Measurements from ENCODE around the gene SLC29A3. TPM values are rescaled to one million over a fixed set of nuclear protein-coding genes. Genes with fewer than 3 reads are reported as not detected.

Gene SLC29A3
- total and polyA plus RNA-seq, 2 donors: 4.8 to 8.3 TPM

- 5% methylated on average over 21 of the region's 21 CpGs for WGBS
- Histone ChIP-seq H3K4me3 (ENCODE audit: low read depth, low read length) (no peak overlapping the region), H3K27ac (ENCODE audit: low read depth) (no peak overlapping the region), H3K4me1 (ENCODE audit: insufficient read depth) (no peaks in the 10 kb centered on the region), H3K36me3 (ENCODE audit: insufficient read depth) (no peaks in the 10 kb centered on the region)
- no peak for DNase-seq (ENCODE audit: extremely low spot score)
Measured at GRCh38 chr10:71314028-71314693, 4.9 kb upstream of the SLC29A3 start.

GRCh38 chr10:71314694-71315225, 4.3 kb upstream of the SLC29A3 start:
- 63% methylated on average over 11 of the region's 11 CpGs for WGBS
- H3K4me3 ChIP-seq (ENCODE audit: low read depth, low read length): no peak overlapping the region
- no peak overlapping the region for H3K27ac ChIP-seq (ENCODE audit: low read depth)

GRCh38 chr10:71316056-71316785, 2.8 kb upstream of the SLC29A3 start:
- Histone ChIP-seq H3K27ac (ENCODE audit: low read depth) (no peak overlapping the region), H3K4me3 (ENCODE audit: low read depth, low read length) (no peak overlapping the region), H3K36me3 (ENCODE audit: insufficient read depth) (no peaks in the 10 kb centered on the region), H3K4me1 (ENCODE audit: insufficient read depth) (no peaks in the 10 kb centered on the region)
- 74% methylated on average over 3 of the region's 3 CpGs for WGBS
- DNase-seq (ENCODE audit: extremely low spot score): no peak

More at GRCh38 chr10:71314694-71315225, 4.3 kb upstream of the SLC29A3 start:
- no peak for DNase-seq (ENCODE audit: extremely low spot score)
- Histone ChIP-seq H3K4me1 (ENCODE audit: insufficient read depth) (no peaks in the 10 kb centered on the region), H3K36me3 (ENCODE audit: insufficient read depth) (no peaks in the 10 kb centered on the region)

GRCh38 chr10:71316786-71317160, 2.3 kb upstream of the SLC29A3 start:
- Histone ChIP-seq H3K36me3 (ENCODE audit: insufficient read depth) (no peaks in the 10 kb centered on the region), H3K4me3 (ENCODE audit: low read depth, low read length) (no peak overlapping the region), H3K4me1 (ENCODE audit: insufficient read depth) (no peaks in the 10 kb centered on the region), H3K27ac (ENCODE audit: low read depth) (no peak overlapping the region)
- 81% methylated on average over 6 of the region's 6 CpGs for WGBS
- DNase-seq (ENCODE audit: extremely low spot score): no peak

GRCh38 chr10:71317739-71318138, 1.3 kb upstream of the SLC29A3 start:
- 75% methylated on average over 6 of the region's 6 CpGs for WGBS

GRCh38 chr10:71319800-71320392, 837 bp downstream of the SLC29A3 start:
- H3K4me1 ChIP-seq (ENCODE audit: insufficient read depth): no peaks in the 10 kb centered on the region
- H3K36me3 ChIP-seq (ENCODE audit: insufficient read depth): no peaks in the 10 kb centered on the region
- 49% methylated on average over 8 of the region's 8 CpGs for WGBS
- DNase-seq (ENCODE audit: extremely low spot score): no peak
- H3K27ac ChIP-seq (ENCODE audit: low read depth): peak overlapping the region; percentile 38
- H3K4me3 ChIP-seq (ENCODE audit: low read depth, low read length): peak overlapping the region; percentile 65

More at GRCh38 chr10:71317739-71318138, 1.3 kb upstream of the SLC29A3 start:
- Histone ChIP-seq H3K27ac (ENCODE audit: low read depth) (no peak overlapping the region), H3K4me3 (ENCODE audit: low read depth, low read length) (no peak overlapping the region), H3K36me3 (ENCODE audit: insufficient read depth) (no peaks in the 10 kb centered on the region), H3K4me1 (ENCODE audit: insufficient read depth) (no peaks in the 10 kb centered on the region)
- no peak for DNase-seq (ENCODE audit: extremely low spot score)

- H3K4me3 ChIP-seq (ENCODE audit: low read depth, low read length): no peak overlapping the region
- peaks cover 1% of the 10 kb centered on the region for H3K36me3 ChIP-seq (ENCODE audit: insufficient read depth)
- H3K4me1 ChIP-seq (ENCODE audit: insufficient read depth): no peaks in the 10 kb centered on the region
- 85% methylated on average over 5 of the region's 5 CpGs for WGBS
- no peak overlapping the region for H3K27ac ChIP-seq (ENCODE audit: low read depth)
- DNase-seq (ENCODE audit: extremely low spot score): no peak
Measured at GRCh38 chr10:71320592-71320991, 1.5 kb downstream of the SLC29A3 start.

- H3K4me1 ChIP-seq (ENCODE audit: insufficient read depth): no peaks in the 10 kb centered on the region
- DNase-seq (ENCODE audit: extremely low spot score): no peak
- peaks cover 2% of the 10 kb centered on the region for H3K36me3 ChIP-seq (ENCODE audit: insufficient read depth)
- WGBS: 98% methylated on average over 1 of the region's 1 CpG
- no peak overlapping the region for H3K4me3 ChIP-seq (ENCODE audit: low read depth, low read length)
- H3K27ac ChIP-seq (ENCODE audit: low read depth): no peak overlapping the region
Measured at GRCh38 chr10:71321386-71321785, 2.3 kb downstream of the SLC29A3 start.

- no peak overlapping the region for H3K27ac ChIP-seq (ENCODE audit: low read depth)
- no peak overlapping the region for H3K4me3 ChIP-seq (ENCODE audit: low read depth, low read length)
- no peaks in the 10 kb centered on the region for H3K4me1 ChIP-seq (ENCODE audit: insufficient read depth)
- WGBS: 81% methylated on average over 4 of the region's 4 CpGs
- DNase-seq (ENCODE audit: extremely low spot score): no peak
- peaks cover 4% of the 10 kb centered on the region for H3K36me3 ChIP-seq (ENCODE audit: insufficient read depth)
Measured at GRCh38 chr10:71323407-71323806, 4.3 kb downstream of the SLC29A3 start.

GRCh38 chr10:71324743-71325142, 5.7 kb downstream of the SLC29A3 start:
- no peak overlapping the region for H3K4me3 ChIP-seq (ENCODE audit: low read depth, low read length)
- DNase-seq (ENCODE audit: extremely low spot score): no peak
- H3K27ac ChIP-seq (ENCODE audit: low read depth): no peak overlapping the region
- H3K36me3 ChIP-seq (ENCODE audit: insufficient read depth): peaks cover 4% of the 10 kb centered on the region
- 93% methylated on average over 9 of the region's 9 CpGs for WGBS
- H3K4me1 ChIP-seq (ENCODE audit: insufficient read depth): no peaks in the 10 kb centered on the region

- WGBS: 91% methylated on average over 6 of the region's 6 CpGs
- H3K27ac ChIP-seq (ENCODE audit: low read depth): no peak overlapping the region
- no peak for DNase-seq (ENCODE audit: extremely low spot score)
- H3K4me1 ChIP-seq (ENCODE audit: insufficient read depth): no peaks in the 10 kb centered on the region
- peaks cover 4% of the 10 kb centered on the region for H3K36me3 ChIP-seq (ENCODE audit: insufficient read depth)
- H3K4me3 ChIP-seq (ENCODE audit: low read depth, low read length): no peak overlapping the region
Measured at GRCh38 chr10:71325267-71325666, 6.2 kb downstream of the SLC29A3 start.

GRCh38 chr10:71326464-71326881, 7.4 kb downstream of the SLC29A3 start:
- peaks cover 4% of the 10 kb centered on the region for H3K36me3 ChIP-seq (ENCODE audit: insufficient read depth)
- no peak overlapping the region for H3K4me3 ChIP-seq (ENCODE audit: low read depth, low read length)
- H3K27ac ChIP-seq (ENCODE audit: low read depth): no peak overlapping the region
- 84% methylated on average over 16 of the region's 16 CpGs for WGBS
- DNase-seq (ENCODE audit: extremely low spot score): no peak
- no peaks in the 10 kb centered on the region for H3K4me1 ChIP-seq (ENCODE audit: insufficient read depth)

GRCh38 chr10:71330789-71331404, 11.8 kb downstream of the SLC29A3 start:
- H3K36me3 ChIP-seq (ENCODE audit: insufficient read depth): peaks cover 2% of the 10 kb centered on the region
- H3K4me3 ChIP-seq (ENCODE audit: low read depth, low read length): no peak overlapping the region
- 73% methylated on average over 4 of the region's 4 CpGs for WGBS

More at GRCh38 chr10:71330789-71331404, 11.8 kb downstream of the SLC29A3 start:
- H3K27ac ChIP-seq (ENCODE audit: low read depth): no peak overlapping the region
- no peaks in the 10 kb centered on the region for H3K4me1 ChIP-seq (ENCODE audit: insufficient read depth)
- no peak for DNase-seq (ENCODE audit: extremely low spot score)
